SK-MEL-5 (cell line): Measurements from ENCODE around the gene SERPINE2. TPM values are rescaled to one million over a fixed set of nuclear protein-coding genes. Genes with fewer than 3 reads are reported as not detected.
"Not testable (repeated sequence)": the region's sequence is repeated elsewhere in the genome, so short reads cannot be mapped to it uniquely, and the experiment has no call there.

ENCODE experiments used
- DNase-seq: peaks from one replicate; pipeline ENCODE4 v3.0.0-alpha.2; 2016; ENCODE audit warnings: low read depth, low spot score
- in situ Hi-C: cut with HindIII; loops from 2 replicates; pipeline ENCODE4 v1.10.0; 2016; ENCODE audit warnings: low sequenced_read_pairs, high pct_unique_total_duplicates, low pct_unique_long_range_greater_than_20kb
- total RNA-seq: library from RNA; depleted of rRNA; stranded (reverse); fragments of >200 nt; shearing (Covaris generic); gene quantifications from 2 replicates; pipeline ENCODE4 v1.2.3, GENCODE V29; 2014

SERPINE2 gene
- total RNA-seq, 1 experiment from 2014 or later, result 108 TPM

DNA sequence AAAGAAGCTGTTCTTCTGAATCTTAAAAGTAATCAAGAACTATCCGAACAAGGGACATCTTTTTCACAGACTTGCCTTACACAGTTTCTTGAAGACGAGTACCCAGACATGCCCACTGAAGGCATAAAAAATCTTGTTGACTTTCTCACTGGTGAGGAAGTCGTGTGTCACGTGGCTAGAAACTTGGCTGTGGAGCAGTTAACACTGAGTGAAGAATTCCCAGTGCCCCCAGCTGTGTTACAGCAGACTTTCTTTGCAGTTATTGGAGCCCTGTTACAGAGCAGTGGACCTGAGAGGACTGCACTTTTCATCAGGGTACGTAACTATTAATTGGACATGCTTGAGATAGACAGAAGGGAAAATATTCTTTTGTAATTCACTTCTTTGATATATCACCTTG lies 79.4 kb downstream of the SERPINE2 start:
- peak; percentile 60 for DNase-seq
- in situ Hi-C loops, result no loop called here

DNA sequence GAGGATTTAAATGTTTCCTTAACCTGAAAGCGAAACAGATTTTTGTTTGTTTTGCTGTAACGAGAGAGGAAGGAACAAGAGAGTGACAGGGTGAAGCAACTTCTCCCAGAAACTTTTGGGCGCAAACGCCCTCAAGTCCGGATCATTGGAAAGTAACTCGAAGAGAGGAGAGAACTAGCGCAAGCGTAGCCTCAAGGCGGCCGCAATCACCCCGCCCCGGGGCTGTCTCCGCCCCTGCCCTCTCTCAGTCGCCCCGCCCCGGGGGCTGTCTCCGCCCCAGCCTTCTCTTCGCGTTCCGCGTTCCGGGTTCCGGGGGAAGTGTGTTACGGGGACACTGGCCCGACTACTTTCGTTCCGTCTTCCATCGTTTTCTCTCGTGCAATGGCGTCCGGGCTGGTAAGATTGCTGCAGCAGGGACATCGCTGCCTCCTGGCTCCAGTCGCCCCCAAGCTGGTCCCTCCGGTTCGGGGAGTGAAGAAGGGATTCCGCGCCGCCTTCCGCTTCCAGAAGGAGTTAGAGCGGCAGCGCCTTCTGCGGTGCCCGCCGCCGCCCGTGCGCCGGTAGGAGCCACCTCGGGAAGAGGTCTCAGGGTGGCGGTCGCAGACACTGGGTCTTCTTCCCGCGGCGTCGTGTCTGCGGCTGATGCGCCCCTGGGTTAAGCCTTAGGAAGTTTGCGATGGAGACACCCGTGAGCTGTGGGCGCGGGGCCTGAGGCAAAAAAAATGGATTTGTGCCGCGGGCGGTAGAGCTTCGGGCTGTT lies 81.8 kb downstream of the SERPINE2 start, which contains the start of gene MRPL44:
Gene MRPL44 (plus strand): TSS at position 372 of the 760 bp plus-strand sequence. CDS start 10 bp downstream, at position 382.
- in situ Hi-C loops, result no loop called here
- peak; percentile 93 for DNase-seq

DNA sequence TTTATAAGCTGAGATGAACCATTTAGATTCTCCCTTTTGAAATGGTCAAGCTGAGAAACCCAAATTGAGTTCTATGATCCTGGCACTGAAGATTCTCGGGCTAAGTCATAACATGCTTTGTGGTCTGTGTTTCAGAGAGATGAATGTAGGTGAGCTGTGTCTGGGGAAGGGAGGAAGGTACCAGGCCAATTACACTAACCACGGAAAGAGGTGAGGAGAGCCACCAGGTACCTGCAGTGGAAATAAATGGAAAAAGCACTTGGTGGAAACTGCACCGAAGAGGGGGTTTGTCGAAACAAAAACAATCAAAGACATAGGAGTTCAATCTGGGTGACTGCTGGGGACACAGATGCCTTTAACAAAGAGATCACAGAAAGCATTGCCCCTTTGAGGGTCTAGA lies 82.8 kb downstream of the SERPINE2 start:
- DNase-seq, result no peak
- in situ Hi-C loops, result no loop called here

DNA sequence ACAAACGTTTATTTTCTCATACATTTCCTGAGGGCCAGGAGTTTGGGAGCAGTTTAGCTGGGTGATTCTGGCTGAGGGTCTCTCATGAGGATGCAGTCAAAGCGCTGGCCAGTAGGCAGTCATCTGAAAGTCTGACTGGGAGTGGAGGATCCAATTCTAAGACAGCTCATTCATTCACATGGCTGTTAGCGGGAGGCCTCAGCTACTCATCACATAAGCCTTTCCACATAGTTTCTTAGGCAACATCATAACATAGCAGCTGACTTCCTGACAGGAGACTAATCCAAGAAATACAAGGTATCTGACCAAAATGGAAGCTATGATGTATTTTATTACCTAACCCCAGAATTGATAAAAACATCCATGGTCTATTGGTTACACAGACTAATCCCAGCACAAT lies 84.7 kb downstream of the SERPINE2 start:
- in situ Hi-C loops, result no loop called here
- peak; percentile 42 for DNase-seq

DNA sequence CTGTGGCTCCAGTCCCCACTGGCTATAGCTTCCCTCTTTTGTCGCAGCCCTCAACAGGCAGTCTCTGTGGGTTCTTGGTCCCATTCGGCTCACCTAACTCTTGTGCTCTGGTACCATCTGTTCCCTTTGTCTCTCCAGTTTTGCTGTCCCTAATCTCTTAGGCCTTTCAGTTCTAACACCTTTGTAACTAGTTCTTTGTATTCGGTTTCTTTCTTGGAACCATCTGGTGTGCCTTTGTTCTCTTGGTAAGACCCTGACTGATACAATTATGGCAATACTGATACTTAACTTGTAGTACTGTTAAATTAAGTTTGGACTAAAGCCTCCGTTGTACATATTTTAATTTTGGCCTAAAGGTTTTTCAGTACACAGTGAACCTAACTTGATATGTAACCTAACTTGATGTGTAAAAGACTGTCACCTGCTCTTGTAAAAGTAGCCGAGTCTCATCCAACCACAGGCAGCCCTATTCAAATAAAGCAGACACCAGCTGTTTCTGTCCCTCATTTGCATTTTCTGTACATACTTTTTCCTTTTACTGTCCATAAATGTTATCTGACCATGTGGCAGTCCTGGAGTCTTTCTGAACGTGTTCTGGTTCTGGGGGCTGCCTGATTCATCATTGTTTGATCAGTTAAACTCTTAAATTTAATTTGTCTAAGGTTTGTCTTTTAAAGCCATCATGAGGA lies 86.7 kb downstream of the SERPINE2 start:
- in situ Hi-C loops, result no loop called here
- no peak for DNase-seq

DNA sequence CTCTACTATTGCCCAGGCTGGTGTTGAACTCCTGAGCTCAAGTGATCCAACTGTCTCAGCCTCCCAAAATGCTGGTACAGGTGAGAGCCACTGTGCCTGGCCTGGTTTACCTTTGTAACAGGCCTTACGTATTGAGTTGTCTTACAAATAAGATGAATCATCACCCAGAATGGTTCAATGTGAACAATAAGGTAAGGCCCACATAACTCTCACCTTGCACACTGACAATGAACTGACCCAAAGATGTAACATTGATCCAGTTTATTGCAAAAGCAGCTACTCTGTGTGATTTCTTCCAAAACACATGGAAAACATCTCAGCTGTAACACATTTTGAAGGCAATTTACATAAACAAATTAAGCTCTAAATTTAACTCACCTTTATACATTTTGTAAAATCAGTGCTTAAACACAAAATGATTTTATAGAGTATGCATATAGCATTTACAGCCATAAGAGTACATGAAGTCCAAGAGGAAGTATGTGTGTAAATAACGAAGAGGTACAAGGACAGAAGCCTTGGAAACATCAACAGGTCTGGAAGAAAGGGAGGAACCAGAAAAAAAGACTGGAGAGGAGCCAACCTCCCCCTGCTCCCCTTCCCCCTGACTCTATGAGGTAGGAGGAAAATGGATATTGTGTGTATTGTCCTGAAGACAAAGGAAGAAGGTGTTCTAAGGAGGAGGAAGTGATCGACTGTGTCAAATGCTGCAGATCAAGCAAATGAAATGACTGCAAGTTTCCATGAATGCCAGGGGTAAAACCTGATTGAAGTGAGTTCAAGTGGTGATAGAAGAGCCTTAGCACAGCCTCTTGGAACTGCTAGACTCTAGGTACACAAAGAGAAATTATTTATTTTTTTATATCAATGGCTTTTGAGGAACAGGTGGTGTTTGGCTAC lies 88.4 kb downstream of the SERPINE2 start:
- DNase-seq, result no peak
- in situ Hi-C loops, result no loop called here

DNA sequence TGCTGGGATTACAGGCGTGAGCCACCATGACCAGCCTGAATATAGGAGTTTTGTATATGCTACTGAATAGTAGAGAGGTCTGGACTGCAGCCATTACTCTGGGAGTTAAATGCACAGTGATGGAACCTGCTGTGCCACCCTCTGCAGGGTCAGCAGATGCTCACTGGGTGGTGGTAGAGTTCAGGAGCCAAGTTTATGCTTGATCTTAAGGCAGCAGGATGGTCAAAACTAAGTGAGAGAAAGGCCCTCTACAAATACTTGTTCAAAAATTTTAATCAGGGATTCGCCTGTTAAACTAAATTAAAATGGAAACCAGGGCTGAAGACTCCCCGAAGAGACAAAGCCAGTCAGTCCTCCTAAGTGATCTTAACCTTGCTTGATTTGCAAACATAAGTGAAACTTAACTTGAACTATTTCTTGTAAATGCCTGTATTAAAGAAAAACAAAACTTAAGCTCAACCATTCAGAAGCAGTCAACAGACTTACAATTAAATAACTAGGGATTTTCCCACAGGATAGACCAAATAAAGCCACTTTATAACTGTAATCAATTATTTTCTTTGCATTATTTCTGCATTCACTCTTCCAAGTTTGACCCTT lies 89.7 kb downstream of the SERPINE2 start:
- in situ Hi-C loops, result no loop called here
- DNase-seq, result peak; percentile 53

DNA sequence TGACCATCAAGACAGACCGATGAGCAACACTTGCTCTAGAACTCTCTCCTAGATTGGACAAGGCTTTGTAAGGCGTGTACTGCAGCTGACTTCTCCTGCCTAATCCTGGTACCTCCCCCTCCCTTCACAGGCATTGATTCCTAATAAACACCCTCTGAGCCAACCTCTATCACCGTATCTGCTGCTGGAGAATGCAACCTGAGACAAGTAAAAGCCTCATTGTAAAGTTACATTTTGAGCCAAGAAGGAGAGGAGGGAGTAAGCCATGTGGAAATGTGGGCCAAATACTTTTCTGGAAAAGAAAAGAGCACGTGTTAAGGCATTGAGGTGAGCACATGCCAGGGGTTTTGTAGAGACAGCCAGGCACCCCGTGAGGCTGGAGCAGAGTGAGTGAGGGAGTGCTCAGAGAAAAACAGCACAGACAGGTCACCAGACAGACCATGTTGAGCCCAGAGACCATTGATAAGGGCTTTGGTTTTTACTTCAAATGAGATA lies 91.3 kb downstream of the SERPINE2 start:
- in situ Hi-C loops, result no loop called here
- peak; percentile 57 for DNase-seq

DNA sequence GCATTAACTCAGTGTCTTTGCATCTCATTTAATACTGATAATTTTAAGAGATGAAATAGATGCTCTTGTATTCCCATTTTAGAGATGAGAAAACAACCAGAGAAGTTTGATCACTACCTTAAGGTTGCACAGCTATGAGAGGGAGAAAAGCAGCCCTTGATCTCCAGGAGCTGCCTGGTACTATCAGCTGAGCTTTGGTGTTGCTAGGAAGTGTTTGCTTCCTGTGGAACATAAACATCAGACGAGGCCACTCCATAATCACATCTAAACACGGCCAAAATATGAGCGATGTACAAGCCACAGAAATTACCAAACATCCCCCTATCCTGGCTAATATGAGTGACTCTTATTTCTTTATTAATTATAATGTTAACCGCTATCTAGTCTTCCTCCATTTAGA lies 93.3 kb downstream of the SERPINE2 start:
- in situ Hi-C loops, result no loop called here
- DNase-seq, result no peak

DNA sequence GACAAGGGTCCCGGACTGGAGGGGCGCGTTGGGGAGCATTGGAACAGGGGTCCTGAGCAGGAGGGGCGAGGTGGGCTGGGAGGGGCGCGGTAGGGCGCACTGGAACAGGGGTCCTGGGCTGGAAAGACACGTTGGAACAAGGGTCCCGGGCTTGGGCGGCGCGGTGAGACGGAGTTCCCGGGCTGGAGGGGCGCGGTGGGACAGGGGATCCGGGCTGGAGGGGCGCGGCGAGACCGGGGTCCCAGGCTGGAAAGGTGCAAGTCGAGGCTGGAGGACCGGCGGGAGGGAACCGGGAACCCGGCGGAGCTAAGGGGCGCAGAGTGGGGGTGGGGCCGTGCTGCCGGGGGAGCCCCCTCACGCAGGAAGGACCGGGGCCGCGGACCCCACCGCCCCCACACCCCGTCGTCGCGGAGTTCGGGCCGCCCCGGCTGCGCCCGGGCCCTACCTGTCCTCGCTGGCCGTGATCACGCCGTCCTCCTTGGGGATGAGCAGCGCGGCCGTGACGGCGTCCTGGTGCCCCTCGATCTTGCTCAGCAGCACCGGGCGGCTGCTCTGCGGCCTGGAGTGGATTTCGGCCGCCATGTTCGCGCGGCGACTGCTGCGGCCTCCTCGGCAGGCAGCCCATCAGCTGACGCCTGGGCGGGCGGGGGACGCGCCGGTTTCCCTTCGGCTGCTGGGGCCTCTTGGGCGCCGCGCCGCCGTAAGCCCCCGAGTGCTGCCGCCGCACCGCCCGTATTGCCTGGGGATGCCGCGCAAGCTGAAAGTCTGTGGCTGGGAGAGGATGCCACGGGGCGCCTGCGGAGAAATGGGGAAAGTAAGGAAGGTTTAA lies 94.2 kb downstream of the SERPINE2 start, which contains the start of gene WDFY1:
Gene WDFY1 (minus strand): TSS at position 633 of the 829 bp plus-strand sequence. CDS start 51 bp downstream, at position 582.
- DNase-seq, result peak; percentile 87
- in situ Hi-C loops, result no loop called here

DNA sequence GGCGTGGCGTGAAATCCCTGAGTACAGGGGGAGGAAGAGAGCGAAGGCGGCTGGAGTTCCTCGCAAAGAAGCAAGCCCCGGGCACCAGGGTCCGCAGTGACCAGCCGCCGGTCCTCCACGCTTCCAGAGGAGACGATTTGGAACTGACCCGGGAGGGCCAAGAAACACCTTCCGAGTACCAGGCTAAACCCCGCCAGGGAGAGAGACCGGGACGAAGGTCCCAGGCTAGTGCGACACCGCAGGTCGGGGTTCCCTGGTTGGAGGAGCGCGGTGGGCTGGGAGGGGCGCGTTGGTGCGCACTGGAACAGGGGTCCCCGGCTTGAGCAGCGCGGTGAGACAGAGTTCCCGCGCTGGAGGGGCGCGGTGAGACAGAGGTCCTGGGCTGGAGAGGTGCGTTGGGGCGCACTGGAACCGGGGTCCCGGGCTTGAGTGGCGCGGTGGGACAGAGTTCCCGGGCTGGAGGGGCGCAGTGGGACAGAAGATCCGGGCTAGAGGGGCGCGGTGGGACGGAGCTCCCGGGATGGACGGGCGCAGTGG lies 94.9 kb downstream of the SERPINE2 start:
- in situ Hi-C loops, result no loop called here
- no peak for DNase-seq

DNA sequence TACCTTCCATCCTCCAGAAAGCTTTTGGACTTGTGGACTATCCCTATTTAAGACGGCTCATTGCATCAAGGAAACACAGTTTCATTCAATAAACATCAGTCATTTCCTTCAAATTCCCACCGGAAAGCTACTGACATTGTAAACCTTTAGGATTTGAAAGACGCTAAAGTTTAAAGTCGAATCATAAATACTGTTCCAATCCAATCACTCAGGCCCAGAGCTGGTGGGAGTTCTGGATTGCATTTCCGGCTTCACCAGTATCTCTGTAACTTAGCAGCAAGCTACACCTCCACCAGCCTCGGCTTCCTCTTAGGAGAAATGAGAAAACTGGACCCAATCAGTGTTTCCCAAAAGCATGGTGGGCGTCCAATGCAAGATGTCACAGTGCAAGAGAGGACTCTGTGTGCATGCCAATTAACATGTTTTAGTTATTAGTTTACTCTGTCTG lies 95.5 kb downstream of the SERPINE2 start:
- in situ Hi-C loops, result no loop called here
- DNase-seq, result peak; percentile 51

DNA sequence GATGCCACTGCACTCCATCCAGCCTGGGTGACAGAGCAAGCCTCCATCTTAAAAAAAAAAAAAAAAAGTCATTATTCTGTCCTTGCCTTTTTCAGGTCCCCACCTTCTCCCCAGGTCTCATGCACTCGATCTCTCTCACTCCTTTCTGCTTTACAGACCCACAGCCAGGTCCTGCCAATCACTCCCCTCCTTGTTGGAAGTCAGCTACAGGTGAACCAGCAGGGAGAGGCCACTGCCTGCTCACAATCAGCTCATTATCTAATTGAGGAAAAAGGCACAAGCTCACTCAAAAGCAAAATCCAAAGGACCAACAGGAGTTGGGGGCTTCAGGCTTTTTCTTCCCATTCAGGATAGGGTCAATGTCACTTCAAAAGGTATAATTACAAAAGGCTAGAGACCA lies 96.0 kb downstream of the SERPINE2 start:
- in situ Hi-C loops, result no loop called here
- DNase-seq, result no peak

DNA sequence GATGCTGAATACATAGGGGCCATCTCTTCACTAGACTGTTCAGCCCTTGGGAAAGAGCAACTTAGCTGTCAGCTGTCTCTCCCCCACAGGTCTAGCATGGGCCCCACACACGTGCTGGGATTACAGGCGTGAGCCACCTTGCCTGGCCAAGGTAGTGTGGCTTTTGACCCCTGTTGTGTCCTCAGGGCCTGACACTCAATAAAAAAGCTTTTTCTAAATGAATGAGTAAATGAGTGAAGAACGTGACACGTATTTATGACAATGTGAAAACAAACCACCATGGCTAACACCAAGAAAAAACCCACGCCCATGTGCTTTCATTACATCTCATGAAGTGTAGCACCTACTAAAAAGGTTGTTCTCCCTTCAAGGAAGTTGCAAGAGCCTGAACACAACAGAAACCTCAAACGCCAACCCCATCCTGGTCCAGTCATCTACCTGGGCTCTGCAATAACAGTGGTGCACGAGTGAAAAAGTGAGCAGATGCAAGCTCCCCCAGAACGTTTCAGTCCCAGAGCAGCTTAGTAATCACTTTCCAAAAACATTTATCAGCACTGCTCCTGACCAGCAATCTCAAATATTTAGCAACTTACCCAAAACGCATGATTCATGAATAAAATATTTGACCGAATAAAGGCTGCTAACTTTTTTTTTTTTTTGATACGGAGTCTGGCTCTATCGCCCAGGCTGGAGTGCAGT lies 97.4 kb downstream of the SERPINE2 start:
- in situ Hi-C loops, result no loop called here
- no peak for DNase-seq

DNA sequence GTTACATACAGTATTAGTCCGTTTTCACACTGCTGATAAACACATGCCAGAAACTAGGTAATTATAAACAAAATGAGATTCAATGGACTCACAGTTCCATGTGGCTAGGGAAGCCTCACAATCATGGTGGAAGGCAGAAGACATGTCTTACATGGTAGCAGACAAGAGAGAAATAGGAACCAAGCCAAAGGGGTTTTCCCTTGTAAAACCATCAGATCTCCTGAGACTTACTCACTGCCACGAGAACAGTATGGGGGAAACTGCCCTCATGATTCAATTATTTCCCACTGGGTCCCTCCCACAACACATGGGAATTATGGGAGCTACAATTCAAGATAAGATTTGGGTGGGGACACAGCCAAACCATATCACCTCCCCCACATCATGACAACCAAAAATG lies 99.6 kb downstream of the SERPINE2 start:
- DNase-seq, result peak; percentile 72
- in situ Hi-C loops, result not testable (repeated sequence)

DNA sequence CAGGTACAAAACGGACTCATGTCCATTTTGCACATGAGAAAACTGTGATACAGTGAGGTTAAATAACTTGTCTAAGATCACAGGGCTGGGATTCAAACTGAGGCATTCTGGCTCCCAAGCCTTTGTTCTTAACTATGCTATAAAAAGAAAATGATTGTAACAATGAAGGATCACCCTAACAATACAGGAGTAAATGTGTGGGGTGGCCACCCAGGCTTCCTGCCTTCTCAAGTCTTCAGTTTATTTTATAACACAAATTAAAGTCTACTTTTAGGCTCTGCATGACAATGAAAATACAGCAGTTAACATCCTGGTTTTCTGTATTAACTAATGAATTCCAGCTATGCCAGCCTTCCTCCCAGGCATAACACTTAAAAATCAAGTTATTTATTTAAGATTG lies 101.6 kb downstream of the SERPINE2 start:
- DNase-seq, result no peak
- in situ Hi-C loops, result no loop called here
